ACHN (cell line): ENCODE measurements around the gene TEX2.

Experiments
- DNase-seq: peaks from one replicate; pipeline ENCODE4 v3.0.0-alpha.2; 2015
- in situ Hi-C: cut with HindIII; loops from 2 replicates; pipeline ENCODE4 v1.10.0; 2017; ENCODE audit warnings: low sequenced_read_pairs, low pct_ligation_motif_present, low pct_unique_long_range_greater_than_20kb

The TEX2 gene

GRCh38 chr17:64275016-64275415, 12.0 kb upstream of the TEX2 start:
- in situ Hi-C loops, result no loop called here

GRCh38 chr17:64273006-64273405, 9.9 kb upstream of the TEX2 start:
- in situ Hi-C loops, result loop anchor here (25.0 kb wide), 1 partner anchor 236 kb away; no protein-coding TSS in a partner anchor
- no peak for DNase-seq

More at GRCh38 chr17:64275016-64275415, 12.0 kb upstream of the TEX2 start:
- no peak for DNase-seq

- no peak for DNase-seq
- in situ Hi-C loops, result loop anchor here (25.0 kb wide), 1 partner anchor 234 kb away; no protein-coding TSS in a partner anchor
These were observed 7.8 kb upstream of the TEX2 start for GRCh38 chr17:64270885-64271284.

- in situ Hi-C loops, result loop anchor here (25.0 kb wide), 1 partner anchor 233 kb away; no protein-coding TSS in a partner anchor
- no peak for DNase-seq
These were observed 6.9 kb upstream of the TEX2 start for GRCh38 chr17:64269687-64270649.

- in situ Hi-C loops, result loop anchor here (25.0 kb wide), 1 partner anchor 228 kb away; no protein-coding TSS in a partner anchor
- DNase-seq, result no peak
These were observed 1.8 kb upstream of the TEX2 start for GRCh38 chr17:64264891-64265290.

GRCh38 chr17:64262198-64262999, 661 bp downstream of the TEX2 start:
- peak; percentile 28 for DNase-seq
- in situ Hi-C loops, result loop anchor here (25.0 kb wide), 1 partner anchor 225 kb away; no protein-coding TSS in a partner anchor

GRCh38 chr17:64261417-64262145, 1.5 kb downstream of the TEX2 start:
- DNase-seq, result no peak
- in situ Hi-C loops, result loop anchor here (25.0 kb wide), 1 partner anchor 224 kb away; no protein-coding TSS in a partner anchor

GRCh38 chr17:64260886-64261285, 2.2 kb downstream of the TEX2 start:
- in situ Hi-C loops, result loop anchor here (25.0 kb wide), 1 partner anchor 224 kb away; no protein-coding TSS in a partner anchor
- no peak for DNase-seq

GRCh38 chr17:64259922-64260321, 3.1 kb downstream of the TEX2 start:
- no peak for DNase-seq
- in situ Hi-C loops, result loop anchor here (25.0 kb wide), 1 partner anchor 223 kb away; no protein-coding TSS in a partner anchor

- no peak for DNase-seq
- in situ Hi-C loops, result loop anchor here (25.0 kb wide), 1 partner anchor 222 kb away; no protein-coding TSS in a partner anchor
These were observed 3.6 kb downstream of the TEX2 start for GRCh38 chr17:64259426-64259825.

GRCh38 chr17:64256913-64257807, 5.9 kb downstream of the TEX2 start:
- DNase-seq, result no peak
- in situ Hi-C loops, result loop anchor here (25.0 kb wide), 1 partner anchor 220 kb away; no protein-coding TSS in a partner anchor

- DNase-seq, result no peak
- in situ Hi-C loops, result loop anchor here (25.0 kb wide), 1 partner anchor 218 kb away; no protein-coding TSS in a partner anchor
These were observed 7.3 kb downstream of the TEX2 start for GRCh38 chr17:64255764-64256163.

GRCh38 chr17:64254755-64255154, 8.3 kb downstream of the TEX2 start:
- DNase-seq, result no peak
- in situ Hi-C loops, result loop anchor here (25.0 kb wide), 1 partner anchor 217 kb away; no protein-coding TSS in a partner anchor

GRCh38 chr17:64253470-64253869, 9.6 kb downstream of the TEX2 start:
- in situ Hi-C loops, result loop anchor here (25.0 kb wide), 1 partner anchor 216 kb away; no protein-coding TSS in a partner anchor
- no peak for DNase-seq

GRCh38 chr17:64252831-64253230, 10.2 kb downstream of the TEX2 start:
- in situ Hi-C loops, result loop anchor here (25.0 kb wide), 1 partner anchor 216 kb away; no protein-coding TSS in a partner anchor
- DNase-seq, result no peak

GRCh38 chr17:64250233-64250835, 12.7 kb downstream of the TEX2 start:
- no peak for DNase-seq
- in situ Hi-C loops, result loop anchor here (25.0 kb wide), 1 partner anchor 213 kb away; no protein-coding TSS in a partner anchor
